H9 (cell line): Measurements from ENCODE around the gene EFCAB6. TPM values are rescaled to one million over a fixed set of nuclear protein-coding genes. Genes with fewer than 3 reads are reported as not detected.
A peak's percentile ranks its signal among the peaks of the same experiment; 100 is the strongest.

Source experiments
- DNase-seq: peaks from one replicate; pipeline ENCODE4 v3.0.0-alpha.2; 2017
- H2AFZ ChIP-seq: one replicate; pipeline ENCODE4 v1.6.1; 2013; ENCODE audit warnings: mild to moderate bottlenecking, low read length, control low read depth, moderate library complexity
- H2AK5ac ChIP-seq: 2 replicates; pipeline ENCODE4 v1.6.1; 2013; ENCODE audit warnings: low read length, control low read depth, mixed read lengths; ENCODE audit not compliant: insufficient read length
- H2BK120ac ChIP-seq: one replicate; pipeline ENCODE4 v1.6.1; 2013; ENCODE audit warnings: low read depth, mild to moderate bottlenecking, low read length, control low read depth, inconsistent platforms; ENCODE audit not compliant: poor library complexity, severe bottlenecking
- H2BK12ac ChIP-seq: 2 replicates; pipeline ENCODE4 v1.6.1; 2013; ENCODE audit warnings: low read length, control low read depth, mixed read lengths, low read depth; ENCODE audit not compliant: insufficient read length
- H2BK15ac ChIP-seq: 2 replicates; pipeline ENCODE4 v1.6.1; 2013; ENCODE audit warnings: low read depth, low read length, control low read depth
- H2BK20ac ChIP-seq: one replicate; pipeline ENCODE4 v1.6.1; 2013; ENCODE audit warnings: low read depth, mild to moderate bottlenecking, low read length, control low read depth, inconsistent platforms; ENCODE audit not compliant: poor library complexity, severe bottlenecking
- H2BK5ac ChIP-seq: 2 replicates; pipeline ENCODE4 v1.6.1; 2013; ENCODE audit warnings: low read length, control low read depth, mixed read lengths; ENCODE audit not compliant: insufficient read length
- H3K14ac ChIP-seq: 2 replicates; pipeline ENCODE4 v1.6.1; 2013; ENCODE audit warnings: low read length, control low read depth; ENCODE audit not compliant: insufficient read depth
- H3K18ac ChIP-seq: 2 replicates; pipeline ENCODE4 v1.6.1; 2013; ENCODE audit warnings: low read depth, mild to moderate bottlenecking, mixed read lengths, low read length, control low read depth; ENCODE audit not compliant: insufficient read length
- H3K23ac ChIP-seq: 2 replicates; pipeline ENCODE4 v1.6.1; 2013; ENCODE audit warnings: low read length, control low read depth, mixed read lengths, low read depth; ENCODE audit not compliant: insufficient read length
- H3K23me2 ChIP-seq: 2 replicates; pipeline ENCODE4 v1.6.1; 2013; ENCODE audit warnings: low read depth, mild to moderate bottlenecking, mixed read lengths, low read length, control low read depth; ENCODE audit not compliant: insufficient read length, poor library complexity, severe bottlenecking
- H3K27ac ChIP-seq: 2 replicates; pipeline ENCODE4 v1.5.1; 2013; ENCODE audit warnings: low read length, control low read depth, mixed read lengths, low read depth; ENCODE audit not compliant: insufficient read length
- H3K27me3 ChIP-seq: 2 replicates; pipeline ENCODE4 v1.6.1; 2013; ENCODE audit warnings: low read length, control low read depth, inconsistent platforms; ENCODE audit not compliant: insufficient read depth
- H3K4ac ChIP-seq: 2 replicates; pipeline ENCODE4 v1.6.1; 2013; ENCODE audit warnings: low read depth, mild to moderate bottlenecking, control low read depth, inconsistent platforms, low read length, moderate library complexity
- H3K4me1 ChIP-seq: 2 replicates; pipeline ENCODE4 v1.6.1; 2013; ENCODE audit warnings: low read length, control low read depth, inconsistent platforms; ENCODE audit not compliant: insufficient read depth
- H3K4me2 ChIP-seq: 2 replicates; pipeline ENCODE4 v1.6.1; 2013; ENCODE audit warnings: low read length, control low read depth, mixed read lengths; ENCODE audit not compliant: insufficient read length, insufficient read depth
- H3K56ac ChIP-seq: 2 replicates; pipeline ENCODE4 v1.6.1; 2013; ENCODE audit warnings: low read depth, mild to moderate bottlenecking, mixed read lengths, low read length, control low read depth; ENCODE audit not compliant: insufficient read length
- H3K79me1 ChIP-seq: 2 replicates; pipeline ENCODE4 v1.6.1; 2013; ENCODE audit warnings: low read depth, mild to moderate bottlenecking, moderate library complexity, low read length, control low read depth, inconsistent platforms; ENCODE audit not compliant: insufficient read depth, poor library complexity, severe bottlenecking
- H3K79me2 ChIP-seq: 2 replicates; pipeline ENCODE4 v1.6.1; 2013; ENCODE audit warnings: low read length, control low read depth, inconsistent platforms; ENCODE audit not compliant: insufficient read depth
- H3K9ac ChIP-seq: 2 replicates; pipeline ENCODE4 v1.6.1; 2013; ENCODE audit warnings: low read length, control low read depth, mixed read lengths; ENCODE audit not compliant: insufficient read length; ENCODE audit errors: extremely low read depth
- H3K9me3 ChIP-seq: one replicate; pipeline ENCODE4 v1.6.1; 2013; ENCODE audit warnings: low read depth, low read length, inconsistent platforms; ENCODE audit not compliant: control insufficient read depth
- H3T11ph ChIP-seq: one replicate; pipeline ENCODE4 v1.6.1; 2013; ENCODE audit warnings: mild to moderate bottlenecking, low read length, control low read depth, inconsistent platforms
- H4K20me1 ChIP-seq: one replicate; pipeline ENCODE4 v1.6.1; 2013; ENCODE audit not compliant: control insufficient read depth, insufficient read length, insufficient read depth
- H4K5ac ChIP-seq: 2 replicates; pipeline ENCODE4 v1.6.1; 2013; ENCODE audit warnings: low read depth, mild to moderate bottlenecking, mixed read lengths, low read length, control low read depth; ENCODE audit not compliant: insufficient read length
- H4K8ac ChIP-seq: replicated peaks from 2 replicates; pipeline ENCODE4 v1.6.1; 2013; ENCODE audit warnings: low read length, control low read depth, mixed read lengths, low read depth; ENCODE audit not compliant: insufficient read length
- H4K91ac ChIP-seq: 2 replicates; pipeline ENCODE4 v1.6.1; 2013; ENCODE audit warnings: low read depth, mild to moderate bottlenecking, moderate library complexity, mixed read lengths, low read length, control low read depth; ENCODE audit not compliant: insufficient read length
- H3K27ac Mint-ChIP-seq, 3 experiments: 2 replicates in 2 of 3; 3 replicates in 1 of 3; pipeline ENCODE4 v1.8.0; 2020 to 2021; ENCODE audit warnings: mixed read lengths in 3 of 3, mild to moderate bottlenecking in 1 of 3, moderate library complexity in 1 of 3
- H3K27me3 Mint-ChIP-seq: 2 replicates; pipeline ENCODE4 v1.8.0; 2021; ENCODE audit warnings: low read depth, mild to moderate bottlenecking, moderate library complexity, mixed read lengths
- H3K36me3 Mint-ChIP-seq, 3 experiments: 2 replicates in 2 of 3; 3 replicates in 1 of 3; pipeline ENCODE4 v1.8.0; 2020 to 2021; ENCODE audit warnings: low read depth in 3 of 3, mixed read lengths in 3 of 3; ENCODE audit not compliant: insufficient read depth in 1 of 3
- H3K4me1 Mint-ChIP-seq, 2 experiments: 2 replicates each; pipeline ENCODE4 v1.8.0; 2020; ENCODE audit warnings: mixed read lengths in 2 of 2
- H3K4me3 Mint-ChIP-seq, 2 experiments: 2 replicates in 1 of 2; 3 replicates in 1 of 2; pipeline ENCODE4 v1.8.0; 2020 to 2021; ENCODE audit warnings: mild to moderate bottlenecking in 2 of 2, mixed read lengths in 2 of 2, moderate library complexity in 1 of 2
- H3K9me3 Mint-ChIP-seq, 2 experiments: 2 replicates in 1 of 2; 3 replicates in 1 of 2; pipeline ENCODE4 v1.8.0; 2020; ENCODE audit warnings: mild to moderate bottlenecking in 2 of 2, mixed read lengths in 2 of 2, moderate library complexity in 1 of 2
- CTCF ChIP-seq: fragments of 200-600 bp; sonication (generic); conservative IDR thresholded peaks from 3 replicates; pipeline ENCODE4 v1.8.0; 2021; ENCODE audit warnings: antibody characterized with exemption, mild to moderate bottlenecking
- WGBS: extraction: QIAGEN DNeasy Blood & Tissue Kit; methylation state at CpG from one replicate; pipeline ENCODE4 v1.1.7; 2013; ENCODE audit warnings: missing lambda C conversion rate, low lambda C conversion rate, mixed read lengths; ENCODE audit not compliant: insufficient read length; ENCODE audit errors: extremely low coverage; 5-methylcytosine and 5-hydroxymethylcytosine counted together
- total RNA-seq: library from RNA; stranded (reverse); gene quantifications from 2 replicates; pipeline ENCODE4 v1.2.1, GENCODE V29; 2021

Gene EFCAB6
- total RNA-seq, 1 experiment from 2014 or later, result 0.31 TPM

- no peak overlapping the region for H3K23ac ChIP-seq
- H3K4me2 ChIP-seq, result no peak overlapping the region
- WGBS, result no CpG with 5 or more reads among the region's 11 CpGs
- H4K5ac ChIP-seq, result no peak overlapping the region
- Mint-ChIP-seq H3K4me1 (peaks cover 41 to 46% of the 10 kb centered on the region in 2 experiments), H3K27ac (peak overlapping the region; percentile 52 to 96 (median 93); a peak in 6 of 7 replicates), H3K27me3 (peaks cover 2% of the 10 kb centered on the region; the same call in 1 of the 2 replicates), H3K9me3 (no peaks in the 10 kb centered on the region), H3K36me3 (peaks cover 1 to 11% (median 3%) of the 10 kb centered on the region in 3 experiments; a peak in 4 of 7 replicates), H3K4me3 (no peak overlapping the region)
- TF ChIP-seq CTCF, result no peak
- H2BK120ac ChIP-seq, result no peak overlapping the region
- no peak overlapping the region for H3K9ac ChIP-seq
- no peaks in the 10 kb centered on the region for H4K20me1 ChIP-seq
- H3T11ph ChIP-seq, result no peak overlapping the region
- no peaks in the 10 kb centered on the region for H3K27me3 ChIP-seq
- peaks cover 4% of the 10 kb centered on the region for H3K79me1 ChIP-seq
- H2AFZ ChIP-seq, result no peak overlapping the region
- H2BK5ac ChIP-seq, result no peak overlapping the region
- no peak overlapping the region for H3K4ac ChIP-seq
- H4K91ac ChIP-seq, result no peak overlapping the region
- no peak overlapping the region for H3K18ac ChIP-seq
- H2BK15ac ChIP-seq, result no peak overlapping the region
- no peak for DNase-seq
- H3K79me2 ChIP-seq, result peaks cover 8% of the 10 kb centered on the region; the same call in 1 of the 2 replicates
- H3K27ac ChIP-seq, result no peak overlapping the region
- H2AK5ac ChIP-seq, result no peak overlapping the region
- no peaks in the 10 kb centered on the region for H3K4me1 ChIP-seq
- H3K23me2 ChIP-seq, result no peaks in the 10 kb centered on the region
- H3K14ac ChIP-seq, result peak overlapping the region; percentile 11; the same call in 1 of the 2 replicates
- H3K56ac ChIP-seq, result no peak overlapping the region
- H2BK12ac ChIP-seq, result no peak overlapping the region
- no peak overlapping the region for H2BK20ac ChIP-seq
- no peak overlapping the region for H4K8ac ChIP-seq
- H3K9me3 ChIP-seq, result no peaks in the 10 kb centered on the region
Observed at GRCh38 chr22:43845981-43846380, 33.9 kb upstream of the EFCAB6 start.
